NK-92 (cell line): ENCODE data around the gene STPG4.
"Not testable (repeated sequence)": the region's sequence is repeated elsewhere in the genome, so short reads cannot be mapped to it uniquely, and the experiment has no call there.

Experiments used
- DNase-seq: peaks from one replicate; lab custom pipeline; 2025; ENCODE audit not compliant: unreplicated experiment; lab: John Stamatoyannopoulos, UW

STPG4 gene

GRCh38 chr2:47128705-47129104 lies 26.4 kb downstream of the STPG4 start:
- no peak for DNase-seq

GRCh38 chr2:47127862-47128543 lies 27.1 kb downstream of the STPG4 start:
- DNase-seq = no peak

DNA sequence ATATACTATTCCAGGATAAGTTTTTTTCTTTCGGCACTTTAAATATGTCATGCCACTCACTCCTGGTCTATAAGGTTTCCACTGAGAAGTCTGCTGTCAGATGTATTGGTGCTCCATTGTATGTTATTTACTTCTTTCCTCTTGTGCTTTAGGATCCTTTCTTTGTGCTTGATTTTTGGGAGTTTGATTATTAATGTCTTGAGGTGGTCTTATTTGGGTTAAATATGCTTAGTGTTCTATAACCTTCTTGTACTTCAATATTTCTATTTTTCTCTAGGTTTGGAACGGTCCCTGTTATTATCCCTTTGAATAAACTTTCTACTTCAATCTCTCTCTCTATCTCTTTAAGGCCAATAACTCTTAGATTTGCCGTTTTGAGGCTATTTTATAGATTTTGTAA lies 28.3 kb downstream of the STPG4 start:
- no peak for DNase-seq

- DNase-seq = not testable (repeated sequence)
Observed at GRCh38 chr2:47124740-47125139, 30.4 kb downstream of the STPG4 start.

GRCh38 chr2:47120424-47120823 lies 34.7 kb downstream of the STPG4 start:
- not testable (repeated sequence) for DNase-seq

GRCh38 chr2:47119001-47119400 lies 36.1 kb downstream of the STPG4 start:
- DNase-seq = no peak

DNA sequence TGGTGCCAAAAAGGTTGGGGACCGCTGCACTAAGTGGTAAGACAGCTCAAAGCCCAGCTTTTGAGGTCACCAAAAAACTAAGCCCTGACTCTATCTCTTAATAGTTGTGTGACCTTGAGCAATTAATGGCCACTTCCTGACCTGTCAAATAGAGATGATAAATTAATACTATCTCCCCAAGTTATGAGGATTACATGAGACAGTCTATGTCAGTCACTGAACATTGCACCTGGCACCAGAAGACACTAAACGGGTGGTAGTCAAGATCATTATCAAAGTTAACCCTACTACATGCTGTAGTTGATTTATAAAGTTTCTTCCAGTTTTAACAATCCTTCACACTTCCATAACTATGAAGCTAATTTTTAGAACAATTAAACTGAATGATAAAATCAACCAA lies 36.5 kb downstream of the STPG4 start:
- no peak for DNase-seq

GRCh38 chr2:47112665-47113435 lies 42.3 kb downstream of the STPG4 start:
- DNase-seq = no peak

DNA sequence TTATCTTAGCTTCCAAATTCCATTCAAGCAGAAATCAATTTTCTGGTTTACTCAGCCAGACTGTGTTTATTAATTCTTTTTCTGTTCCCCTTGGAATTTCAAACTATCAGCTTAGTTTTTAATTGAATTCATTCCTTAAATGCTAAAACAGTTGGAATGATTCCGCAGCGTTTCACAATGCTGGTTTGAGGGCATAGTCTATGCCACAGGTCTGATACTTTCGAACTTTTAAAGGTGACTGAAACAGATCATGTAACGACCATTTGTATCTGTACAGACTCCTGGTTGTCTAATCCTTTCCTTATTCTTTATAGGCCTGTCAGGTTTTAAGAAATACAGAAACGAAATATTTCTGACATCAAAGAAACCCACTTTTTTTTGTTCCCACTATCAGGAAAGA lies 45.4 kb downstream of the STPG4 start:
- DNase-seq = no peak

GRCh38 chr2:47109007-47109375 lies 46.1 kb downstream of the STPG4 start:
- no peak for DNase-seq

GRCh38 chr2:47108267-47109006 lies 46.7 kb downstream of the STPG4 start:
- not testable (repeated sequence) for DNase-seq

GRCh38 chr2:47107201-47107600 lies 47.9 kb downstream of the STPG4 start:
- not testable (repeated sequence) for DNase-seq

GRCh38 chr2:47106231-47106630 lies 48.9 kb downstream of the STPG4 start:
- DNase-seq = not testable (repeated sequence)

DNA sequence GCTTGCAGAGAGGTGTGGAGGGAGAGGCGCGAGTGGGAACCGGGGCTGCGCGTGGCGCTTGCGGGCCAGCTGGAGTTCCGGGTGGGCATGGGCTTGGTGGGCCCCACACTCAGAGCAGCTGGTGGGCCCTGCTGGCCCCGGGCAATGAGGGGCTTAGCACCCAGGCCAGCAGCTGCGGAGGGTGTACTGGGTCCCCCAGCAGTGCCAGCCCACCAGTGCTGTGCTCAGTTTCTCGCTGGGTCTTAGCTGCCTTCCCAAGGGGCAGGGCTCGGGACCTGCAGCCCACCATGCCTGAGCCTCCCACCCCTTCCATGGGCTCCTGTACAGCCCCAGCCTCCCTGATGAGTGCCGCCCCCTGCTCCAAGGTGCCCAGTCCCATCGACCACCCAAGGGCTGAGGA lies 55.4 kb downstream of the STPG4 start:
- not testable (repeated sequence) for DNase-seq

DNA sequence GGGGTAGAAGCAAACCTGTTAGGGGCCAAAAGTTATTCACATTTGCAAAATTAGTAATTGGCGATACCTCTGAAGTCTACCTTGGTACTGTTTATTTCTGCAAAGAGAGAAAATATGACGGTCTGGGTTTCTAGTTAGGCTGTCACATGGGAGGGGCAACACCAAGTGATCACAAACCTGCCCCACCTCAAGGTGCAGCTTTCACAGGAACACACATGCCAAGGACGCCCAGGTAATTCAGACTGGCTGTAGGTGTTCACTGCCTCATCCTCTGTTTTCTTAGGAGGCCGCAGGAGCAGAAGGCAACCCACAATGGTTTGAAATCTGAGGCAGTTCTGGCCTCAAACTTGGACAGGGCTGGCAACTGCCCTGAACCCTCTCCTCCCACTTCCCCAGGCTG lies 56.2 kb downstream of the STPG4 start:
- DNase-seq = no peak

DNA sequence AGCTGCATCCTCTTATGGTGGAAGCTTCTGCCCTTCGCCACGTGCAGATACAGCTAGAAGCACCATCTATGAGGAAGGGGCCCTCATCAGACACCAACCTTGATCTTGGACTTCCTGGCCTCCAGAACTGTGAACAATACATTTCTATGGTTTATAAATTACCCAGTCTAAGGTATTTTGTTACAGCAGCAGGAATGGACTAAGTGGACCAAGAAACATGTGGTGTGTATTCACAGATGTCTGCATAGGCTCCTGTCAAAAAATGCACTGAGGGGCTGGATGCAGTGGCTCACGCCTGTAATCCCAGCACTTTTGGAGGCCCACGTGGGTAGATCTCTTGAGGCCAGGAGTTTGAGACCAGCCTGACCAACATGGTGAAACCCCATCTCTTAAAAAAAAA lies 57.5 kb downstream of the STPG4 start:
- no peak for DNase-seq

DNA sequence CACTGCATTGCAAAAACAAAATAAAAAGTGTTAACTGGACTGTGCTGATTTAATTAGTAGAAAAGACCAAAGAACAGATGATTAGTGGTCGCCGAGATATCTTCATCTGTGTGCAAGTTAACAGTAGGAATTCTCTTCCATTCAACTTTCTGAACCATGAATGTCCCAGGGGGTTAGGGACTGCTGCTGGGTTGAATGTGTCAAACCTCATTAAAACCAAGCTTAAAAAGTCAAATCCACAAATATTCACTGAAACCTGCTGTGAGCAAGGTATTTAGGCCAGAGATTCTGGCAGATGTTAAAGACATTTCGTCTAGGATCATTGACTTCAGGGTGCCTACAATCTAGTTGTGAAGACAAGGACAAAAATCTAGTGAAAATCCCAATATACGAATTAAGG lies 58.7 kb downstream of the STPG4 start:
- DNase-seq = no peak

DNA sequence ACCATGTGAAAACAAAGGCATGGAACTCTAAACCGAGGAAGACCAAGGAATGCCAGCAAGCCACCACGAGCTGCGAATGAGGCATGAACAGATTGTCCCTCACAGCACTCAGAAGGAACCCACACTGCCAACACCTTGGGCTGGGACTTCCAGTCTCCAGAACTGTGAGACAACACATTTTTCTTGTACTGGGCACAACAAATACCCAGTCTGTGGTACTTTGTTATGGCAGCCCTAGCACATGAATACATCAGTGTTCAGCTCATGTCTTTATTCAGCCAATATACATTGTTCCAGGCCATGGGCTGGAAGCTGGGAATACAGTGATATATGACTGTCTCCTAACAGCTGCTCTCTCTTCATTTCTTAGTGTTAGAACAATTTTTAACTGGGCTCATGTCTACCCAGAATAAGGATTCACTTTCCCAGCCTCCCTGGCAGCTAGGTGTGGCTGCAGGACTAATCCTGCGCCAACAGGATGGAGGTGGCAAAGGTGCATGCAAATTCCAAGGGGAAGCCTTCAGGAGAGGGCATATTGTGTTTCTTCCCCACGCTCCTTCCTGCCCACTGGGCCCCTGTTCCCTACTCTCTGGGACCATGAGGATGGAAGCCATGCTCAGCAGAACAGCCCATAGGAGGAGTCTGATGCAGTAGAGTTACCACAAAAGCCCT lies 59.6 kb downstream of the STPG4 start:
- DNase-seq = no peak

DNA sequence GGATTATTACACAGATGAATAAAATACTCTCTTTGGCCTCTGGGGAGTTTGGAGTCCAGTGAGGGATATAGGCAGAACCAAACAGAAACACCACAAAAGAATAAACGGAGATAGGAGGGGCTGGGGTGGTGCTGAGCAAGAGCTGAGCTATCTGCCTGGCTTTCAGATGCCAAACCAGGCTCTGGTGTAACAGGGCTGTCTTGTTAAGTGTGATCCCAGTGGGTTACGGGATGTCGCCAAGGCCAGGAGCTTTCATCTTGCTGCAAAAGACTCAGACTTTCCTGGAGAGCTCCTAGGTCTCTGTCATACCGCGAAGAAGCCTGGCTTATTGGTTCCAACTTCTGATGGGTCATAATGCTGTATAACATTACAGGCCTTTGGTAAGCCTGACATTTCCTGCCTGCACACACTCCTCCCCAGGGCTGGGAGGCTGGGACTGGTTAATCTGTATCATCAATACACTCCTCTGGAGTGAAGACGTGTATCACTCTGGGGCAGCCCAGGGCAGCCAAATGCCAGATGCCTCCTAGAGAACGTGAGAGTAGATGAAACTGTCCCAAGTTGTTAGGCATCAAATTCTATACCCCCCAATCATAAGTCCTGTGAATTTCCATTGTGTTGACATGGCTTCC lies 60.5 kb downstream of the STPG4 start:
- DNase-seq = no peak

DNA sequence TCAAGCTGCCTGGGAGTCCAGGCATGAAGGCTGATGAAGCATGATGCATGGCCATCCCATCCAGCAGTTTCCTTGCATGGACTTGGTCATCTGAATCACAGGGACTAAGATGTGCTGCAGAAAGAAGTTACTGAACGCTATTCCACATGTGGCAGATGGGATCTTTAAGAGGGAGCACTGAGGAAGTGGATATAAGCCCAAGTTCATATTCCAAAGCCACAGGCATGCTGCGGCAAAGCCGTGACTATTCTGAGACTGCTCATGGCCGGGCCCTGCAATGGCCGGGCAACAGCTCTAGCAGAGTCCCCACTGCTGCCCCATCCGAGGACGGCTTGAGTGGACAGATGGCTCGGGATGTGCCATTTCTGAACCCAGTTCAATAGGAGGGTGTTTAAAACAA lies 61.5 kb downstream of the STPG4 start:
- no peak for DNase-seq

GRCh38 chr2:47092465-47092864 lies 62.6 kb downstream of the STPG4 start:
- no peak for DNase-seq
